ENCODE measurements around the gene ITGBL1. TPM values are rescaled to one million over a fixed set of nuclear protein-coding genes. Genes with fewer than 3 reads are reported as not detected.

Gene ITGBL1
- total and polyA plus RNA-seq, 2 donors (not counting 1 experiment from before 2014, with no cell fraction given), result not detected

DNA sequence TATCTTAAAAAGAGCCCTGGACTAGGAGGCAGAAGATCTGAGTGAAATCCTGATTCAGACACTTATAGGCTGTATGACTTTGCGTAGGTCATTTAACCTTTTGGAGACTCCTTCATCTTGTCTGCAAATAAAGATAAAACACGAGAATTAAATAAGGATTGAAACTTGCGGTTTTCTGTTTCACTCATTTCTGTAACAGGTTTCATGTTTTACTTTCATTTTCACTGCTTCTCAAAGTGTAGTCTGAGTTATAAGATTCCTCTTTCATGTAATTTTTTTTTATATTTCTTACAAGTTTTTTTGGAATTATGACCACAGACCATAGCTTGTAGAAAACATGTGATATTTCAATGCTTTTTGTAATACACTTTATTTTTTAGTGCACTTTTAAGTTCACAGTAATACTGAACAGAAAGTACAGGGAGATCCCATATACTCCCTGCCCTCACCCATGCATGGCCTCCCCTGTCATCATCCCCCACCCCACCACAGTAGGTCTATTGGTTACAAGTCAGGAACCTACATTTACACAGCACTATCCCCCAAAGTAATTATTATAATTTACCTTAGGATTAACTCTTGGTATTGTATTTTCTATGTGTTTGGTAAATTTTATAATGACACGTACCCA, 174.6 kb downstream of the ITGBL1 start:
- Mint-ChIP-seq H3K27me3 (peaks cover 4% of the 10 kb centered on the region), H3K9me3 (ENCODE audit: insufficient read depth) (no peaks in the 10 kb centered on the region), H3K27ac (peak overlapping the region; percentile 81), H3K4me1 (peaks cover 41% of the 10 kb centered on the region), H3K4me3 (peak overlapping the region; percentile 57)
- ChIA-PET POLR2A (no interaction called here), CTCF (no interaction called here)
- no peaks in the 10 kb centered on the region for H3K9me3 ChIP-seq (ENCODE audit: control extremely low read depth in 1 of 3, control insufficient read depth in 2 of 3, insufficient read depth in 1 of 3, low read length in 2 of 3)
- peak overlapping the region; percentile 59 for H2AFZ ChIP-seq (ENCODE audit: insufficient read depth, low read depth, low read length, poor library complexity, severe bottlenecking)
- H3K79me2 ChIP-seq (ENCODE audit: control insufficient read depth, insufficient read depth, low read length), result no peaks in the 10 kb centered on the region
- peak overlapping the region in 3 of 5 experiments; percentile 5 to 58 (median 49) for H3K4me3 ChIP-seq (ENCODE audit: control extremely low read depth in 1 of 5, extremely low read depth in 1 of 5, insufficient read depth in 1 of 5, low read depth in 2 of 5, low read length in 4 of 5)
- H3K27ac ChIP-seq (ENCODE audit: low read length in 2 of 2), result peak overlapping the region; percentile 53 to 68
- intact Hi-C loops (cut with micrococcal nuclease), result no loop called here
- H3K4me2 ChIP-seq (replicated peaks; ENCODE audit: low read depth, low read length, poor library complexity, severe bottlenecking), result peak overlapping the region; percentile 73
- WGBS (ENCODE audit: insufficient coverage), result no CpG with 5 or more reads among the region's 4 CpGs
- H3K27me3 ChIP-seq (replicated peaks in 1 of 4; ENCODE audit: control extremely low read depth in 1 of 4, control insufficient read depth in 3 of 4, insufficient read depth in 4 of 4, low read length in 3 of 4), result no peaks in the 10 kb centered on the region
- TF ChIP-seq EZH2 (IDR thresholded peaks at IDR 0.05; ENCODE audit: borderline replicate concordance, insufficient read depth, low read depth, low read length, poor library complexity, severe bottlenecking), result no peak
- TF ChIP-seq, protein P1, sequence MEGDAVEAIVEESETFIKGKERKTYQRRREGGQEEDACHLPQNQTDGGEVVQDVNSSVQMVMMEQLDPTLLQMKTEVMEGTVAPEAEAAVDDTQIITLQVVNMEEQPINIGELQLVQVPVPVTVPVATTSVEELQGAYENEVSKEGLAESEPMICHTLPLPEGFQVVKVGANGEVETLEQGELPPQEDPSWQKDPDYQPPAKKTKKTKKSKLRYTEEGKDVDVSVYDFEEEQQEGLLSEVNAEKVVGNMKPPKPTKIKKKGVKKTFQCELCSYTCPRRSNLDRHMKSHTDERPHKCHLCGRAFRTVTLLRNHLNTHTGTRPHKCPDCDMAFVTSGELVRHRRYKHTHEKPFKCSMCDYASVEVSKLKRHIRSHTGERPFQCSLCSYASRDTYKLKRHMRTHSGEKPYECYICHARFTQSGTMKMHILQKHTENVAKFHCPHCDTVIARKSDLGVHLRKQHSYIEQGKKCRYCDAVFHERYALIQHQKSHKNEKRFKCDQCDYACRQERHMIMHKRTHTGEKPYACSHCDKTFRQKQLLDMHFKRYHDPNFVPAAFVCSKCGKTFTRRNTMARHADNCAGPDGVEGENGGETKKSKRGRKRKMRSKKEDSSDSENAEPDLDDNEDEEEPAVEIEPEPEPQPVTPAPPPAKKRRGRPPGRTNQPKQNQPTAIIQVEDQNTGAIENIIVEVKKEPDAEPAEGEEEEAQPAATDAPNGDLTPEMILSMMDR (IDR thresholded peaks at IDR 0.05), result no peak
- H3K4me1 ChIP-seq (ENCODE audit: control insufficient read depth in 2 of 2, insufficient read depth in 2 of 2, low read length in 2 of 2), result peaks cover 31 to 34% of the 10 kb centered on the region in 2 donors
- H3K9ac ChIP-seq (ENCODE audit: low read length), result peak overlapping the region; percentile 61
- peak; percentile 49 for DNase-seq
- ATAC-seq (ENCODE audit: low read depth), result peak; percentile 81
- no peaks in the 10 kb centered on the region for H4K20me1 ChIP-seq (ENCODE audit: control insufficient read depth, insufficient read depth, low read length, poor library complexity, severe bottlenecking)
- H3K36me3 ChIP-seq (replicated peaks in 1 of 2; ENCODE audit: control extremely low read depth in 1 of 2, control insufficient read depth in 1 of 2, extremely low read depth in 1 of 2, insufficient read depth in 2 of 2, low read length in 1 of 2), result no peaks in the 10 kb centered on the region

GRCh38 chr13:101627556-101627943, 175.1 kb downstream of the ITGBL1 start:
- Mint-ChIP-seq H3K4me1 (peaks cover 41% of the 10 kb centered on the region), H3K27ac (peak overlapping the region; percentile 50), H3K9me3 (ENCODE audit: insufficient read depth) (no peaks in the 10 kb centered on the region), H3K27me3 (peaks cover 4% of the 10 kb centered on the region), H3K4me3 (peak overlapping the region; percentile 57)
- ChIA-PET CTCF (no interaction called here), POLR2A (no interaction called here)
- peaks cover 31 to 34% of the 10 kb centered on the region in 2 donors for H3K4me1 ChIP-seq (ENCODE audit: control insufficient read depth in 2 of 2, insufficient read depth in 2 of 2, low read length in 2 of 2)
- H3K9ac ChIP-seq (ENCODE audit: low read length), result peak overlapping the region; percentile 61
- H3K79me2 ChIP-seq (ENCODE audit: control insufficient read depth, insufficient read depth, low read length), result no peaks in the 10 kb centered on the region
- H4K20me1 ChIP-seq (ENCODE audit: control insufficient read depth, insufficient read depth, low read length, poor library complexity, severe bottlenecking), result no peaks in the 10 kb centered on the region
- peak overlapping the region in 3 of 5 experiments; percentile 5 to 58 (median 49) for H3K4me3 ChIP-seq (ENCODE audit: control extremely low read depth in 1 of 5, extremely low read depth in 1 of 5, insufficient read depth in 1 of 5, low read depth in 2 of 5, low read length in 4 of 5)
- H3K9me3 ChIP-seq (ENCODE audit: control extremely low read depth in 1 of 3, control insufficient read depth in 2 of 3, insufficient read depth in 1 of 3, low read length in 2 of 3), result no peaks in the 10 kb centered on the region
- H3K27me3 ChIP-seq (replicated peaks in 1 of 4; ENCODE audit: control extremely low read depth in 1 of 4, control insufficient read depth in 3 of 4, insufficient read depth in 4 of 4, low read length in 3 of 4), result no peaks in the 10 kb centered on the region
- peak overlapping the region; percentile 21 to 68 for H3K27ac ChIP-seq (ENCODE audit: low read length in 2 of 2)
- TF ChIP-seq, protein P1 (IDR thresholded peaks at IDR 0.05), result no peak
- no peak for TF ChIP-seq EZH2 (IDR thresholded peaks at IDR 0.05; ENCODE audit: borderline replicate concordance, insufficient read depth, low read depth, low read length, poor library complexity, severe bottlenecking)
- DNase-seq (no peak), ATAC-seq (ENCODE audit: low read depth) (peak; percentile 18)
- H3K4me2 ChIP-seq (replicated peaks; ENCODE audit: low read depth, low read length, poor library complexity, severe bottlenecking), result peak overlapping the region; percentile 73
- no peaks in the 10 kb centered on the region for H3K36me3 ChIP-seq (replicated peaks in 1 of 2; ENCODE audit: control extremely low read depth in 1 of 2, control insufficient read depth in 1 of 2, extremely low read depth in 1 of 2, insufficient read depth in 2 of 2, low read length in 1 of 2)
- H2AFZ ChIP-seq (ENCODE audit: insufficient read depth, low read depth, low read length, poor library complexity, severe bottlenecking), result peak overlapping the region; percentile 59
- WGBS (ENCODE audit: insufficient coverage), result 100% methylated on average over 2 of the region's 5 CpGs
- intact Hi-C loops (cut with micrococcal nuclease), result no loop called here

Data from B cell (primary cell).